Muscle layer of colon (tissue), 2 donors: ENCODE results near the gene KLHDC10.
"Not testable (repeated sequence)": the region's sequence is repeated elsewhere in the genome, so short reads cannot be mapped to it uniquely, and the experiment has no call there.

Experiments
- H3K27ac ChIP-seq: one replicate; pipeline ENCODE4 v1.7.0; 2013; ENCODE audit warnings: low read depth, mild to moderate bottlenecking, low read length, moderate library complexity
- H3K27me3 ChIP-seq, 2 donors: one replicate each; pipeline ENCODE4 v1.7.0; 2013; ENCODE audit warnings: low read length in 2 of 2, mild to moderate bottlenecking in 2 of 2; ENCODE audit not compliant: insufficient read depth in 2 of 2, control insufficient read depth in 1 of 2
- H3K36me3 ChIP-seq: one replicate; pipeline ENCODE4 v1.7.0; 2013; ENCODE audit warnings: mild to moderate bottlenecking, low read length; ENCODE audit not compliant: insufficient read depth
- H3K4me1 ChIP-seq: one replicate; pipeline ENCODE4 v1.7.0; 2013; ENCODE audit warnings: mild to moderate bottlenecking, low read length; ENCODE audit not compliant: insufficient read depth
- H3K4me3 ChIP-seq, 2 donors: one replicate each; pipeline ENCODE4 v1.7.0; 2013; ENCODE audit warnings: low read length in 2 of 2, low read depth in 1 of 2, mild to moderate bottlenecking in 1 of 2, moderate library complexity in 1 of 2
- H3K9ac ChIP-seq: one replicate; pipeline ENCODE4 v1.7.0; 2013; ENCODE audit warnings: low read length
- H3K9me3 ChIP-seq: one replicate; pipeline ENCODE4 v1.7.0; 2013; ENCODE audit warnings: mild to moderate bottlenecking, low read length
- donor health status: abdominal sarcoma.
- donor health status: Adenocarcinoma of cecum.

KLHDC10 gene

DNA sequence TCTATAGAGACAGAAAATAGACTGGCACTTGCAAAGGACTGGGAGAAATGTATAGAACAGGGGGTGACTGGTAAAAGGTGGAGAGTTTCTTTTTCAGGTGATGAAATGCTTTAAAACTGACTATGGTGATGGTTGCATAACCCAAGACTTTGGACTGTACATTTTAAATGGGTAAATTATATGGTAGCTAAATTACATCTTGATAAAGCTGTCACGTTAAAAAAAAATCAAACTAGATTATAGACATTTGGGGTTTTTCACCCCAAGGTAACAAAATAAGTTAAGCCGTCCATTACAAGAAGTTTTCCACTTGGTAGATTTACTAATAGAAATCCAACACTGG is 110.9 kb downstream of the KLHDC10 start:
- Histone ChIP-seq H3K36me3 (peaks cover 48% of the 10 kb centered on the region), H3K27me3 (no peaks in the 10 kb centered on the region), H3K9me3 (no peaks in the 10 kb centered on the region), H3K9ac (no peak overlapping the region), H3K4me3 (no peak overlapping the region), H3K4me1 (no peaks in the 10 kb centered on the region), H3K27ac (no peak overlapping the region)

GRCh38 chr7:130182990-130183389 is 112.7 kb downstream of the KLHDC10 start:
- no peaks in the 10 kb centered on the region for H3K9me3 ChIP-seq
- peaks cover 48% of the 10 kb centered on the region for H3K36me3 ChIP-seq
- no peak overlapping the region for H3K27ac ChIP-seq

DNA sequence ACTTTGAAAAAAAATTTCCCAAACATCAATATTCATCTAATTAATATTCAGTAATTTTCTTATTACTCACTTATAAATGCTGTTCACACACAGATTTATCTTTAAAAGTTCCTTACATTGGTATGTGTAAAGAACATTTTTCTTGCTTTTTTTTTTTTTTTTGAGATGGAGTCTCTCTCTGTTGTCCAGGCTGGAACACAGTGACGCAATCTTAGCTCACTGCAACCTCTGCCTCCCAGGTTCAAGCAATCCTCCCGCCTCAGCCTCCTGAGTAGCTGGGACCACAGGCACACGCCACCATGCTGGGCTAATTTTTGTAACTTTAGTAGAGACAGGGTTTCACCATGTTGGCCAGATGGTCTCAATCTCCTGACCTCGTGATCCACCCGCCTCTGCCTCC is 114.0 kb downstream of the KLHDC10 start:
- not testable (repeated sequence) for H3K4me3 ChIP-seq, H3K27me3 ChIP-seq, H3K27ac ChIP-seq, H3K4me1 ChIP-seq, H3K9me3 ChIP-seq, H3K9ac ChIP-seq
- peaks cover 41% of the 10 kb centered on the region for H3K36me3 ChIP-seq

More at GRCh38 chr7:130182990-130183389, 112.7 kb downstream of the KLHDC10 start:
- no peaks in the 10 kb centered on the region for H3K4me1 ChIP-seq
- no peaks in the 10 kb centered on the region for H3K27me3 ChIP-seq
- H3K9ac ChIP-seq: no peak overlapping the region
- H3K4me3 ChIP-seq: no peak overlapping the region
